Measurements from ENCODE around the gene MED23. TPM values are rescaled to one million over a fixed set of nuclear protein-coding genes. Genes with fewer than 3 reads are reported as not detected.

The MED23 gene
- total and polyA plus RNA-seq, 2 experiments from 2014 or later: 16.9 to 35.7 TPM

DNA sequence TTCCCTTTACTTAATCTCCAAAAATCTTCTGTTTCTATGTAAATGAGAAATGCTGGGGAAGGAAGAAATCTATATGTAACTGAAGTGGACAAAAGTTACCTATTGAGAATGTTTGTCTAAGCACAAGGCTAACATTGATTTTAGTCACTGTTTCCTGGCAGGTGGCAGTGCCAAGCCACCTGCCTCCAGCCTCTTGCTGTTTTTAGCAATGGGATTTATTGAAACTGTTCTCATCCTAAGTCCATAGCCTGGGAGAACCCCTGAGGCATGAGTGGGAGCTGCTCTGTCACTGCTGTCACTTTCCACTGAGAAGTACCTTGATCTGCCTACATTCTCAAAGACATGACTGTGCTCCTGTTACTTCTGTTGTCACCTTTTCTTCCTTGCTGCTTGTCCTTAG, 23.7 kb upstream of the MED23 start:
- no peak for DNase-seq
- Histone ChIP-seq H3K79me2 (ENCODE audit: insufficient read depth) (no peaks in the 10 kb centered on the region), H3K4me2 (ENCODE audit: unreplicated experiment) (no peak overlapping the region), H3F3A (ENCODE audit: insufficient read depth) (no peaks in the 10 kb centered on the region), H3K27me3 (replicated peaks; ENCODE audit: insufficient read depth) (no peaks in the 10 kb centered on the region), H3K4me3 (no peak overlapping the region), H3K36me3 (ENCODE audit: low read depth) (no peaks in the 10 kb centered on the region), H3K4me1 (ENCODE audit: insufficient read depth) (peaks cover 2% of the 10 kb centered on the region; the same call in 1 of the 2 replicates), H3K9ac (no peak overlapping the region), H3K9me3 (ENCODE audit: low read depth) (no peaks in the 10 kb centered on the region), H3K9me2 (ENCODE audit: insufficient read depth) (no peaks in the 10 kb centered on the region), H2AFZ (no peak overlapping the region), H3K27ac (no peak overlapping the region), H4K20me1 (ENCODE audit: insufficient read depth) (no peaks in the 10 kb centered on the region)
- TF ChIP-seq EZH2phosphoT487 (IDR thresholded peaks at IDR 0.05; ENCODE audit: insufficient read depth, low read depth) (no peak), EZH2 (IDR thresholded peaks at IDR 0.05; ENCODE audit: insufficient read depth, poor library complexity, severe bottlenecking) (no peak)
- in situ Hi-C loops (cut with MboI): no loop called here

DNA sequence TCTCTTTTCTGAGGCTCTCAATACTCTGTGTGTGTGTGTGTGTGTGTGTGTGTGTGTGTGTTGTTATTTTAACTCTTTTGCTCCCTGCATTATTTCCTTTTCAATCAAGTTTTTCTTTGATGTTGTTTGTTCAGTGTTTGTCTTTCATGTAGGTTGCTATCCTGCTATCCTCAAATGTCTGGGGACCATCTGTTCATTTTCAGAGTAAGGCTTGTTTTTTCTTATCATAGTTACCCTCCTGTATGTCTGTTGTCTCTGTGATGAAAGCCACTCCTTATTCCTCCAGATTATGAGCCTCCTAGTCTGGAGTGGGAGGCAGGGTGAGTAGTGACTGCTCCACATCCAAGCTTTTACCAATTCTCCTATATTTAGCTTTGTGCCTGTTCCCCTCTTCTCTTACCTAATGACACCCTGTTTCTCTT, 18.2 kb upstream of the MED23 start:
- no peaks in the 10 kb centered on the region for H3K79me2 ChIP-seq (ENCODE audit: insufficient read depth)
- no peaks in the 10 kb centered on the region for H4K20me1 ChIP-seq (ENCODE audit: insufficient read depth)
- H3K36me3 ChIP-seq (ENCODE audit: low read depth): no peaks in the 10 kb centered on the region
- in situ Hi-C loops (cut with MboI): no loop called here
- no peak overlapping the region for H3K4me3 ChIP-seq
- TF ChIP-seq EZH2phosphoT487 (IDR thresholded peaks at IDR 0.05; ENCODE audit: insufficient read depth, low read depth): no peak
- TF ChIP-seq EZH2 (IDR thresholded peaks at IDR 0.05; ENCODE audit: insufficient read depth, poor library complexity, severe bottlenecking): no peak
- no peaks in the 10 kb centered on the region for H3K9me3 ChIP-seq (ENCODE audit: low read depth)
- H3K4me1 ChIP-seq (ENCODE audit: insufficient read depth): no peaks in the 10 kb centered on the region
- no peaks in the 10 kb centered on the region for H3K27me3 ChIP-seq (replicated peaks; ENCODE audit: insufficient read depth)
- H3K9ac ChIP-seq: no peak overlapping the region
- no peaks in the 10 kb centered on the region for H3F3A ChIP-seq (ENCODE audit: insufficient read depth)
- no peaks in the 10 kb centered on the region for H3K9me2 ChIP-seq (ENCODE audit: insufficient read depth)
- H3K27ac ChIP-seq: no peak overlapping the region
- no peak overlapping the region for H2AFZ ChIP-seq
- no peak overlapping the region for H3K4me2 ChIP-seq (ENCODE audit: unreplicated experiment)
- no peak for DNase-seq

DNA sequence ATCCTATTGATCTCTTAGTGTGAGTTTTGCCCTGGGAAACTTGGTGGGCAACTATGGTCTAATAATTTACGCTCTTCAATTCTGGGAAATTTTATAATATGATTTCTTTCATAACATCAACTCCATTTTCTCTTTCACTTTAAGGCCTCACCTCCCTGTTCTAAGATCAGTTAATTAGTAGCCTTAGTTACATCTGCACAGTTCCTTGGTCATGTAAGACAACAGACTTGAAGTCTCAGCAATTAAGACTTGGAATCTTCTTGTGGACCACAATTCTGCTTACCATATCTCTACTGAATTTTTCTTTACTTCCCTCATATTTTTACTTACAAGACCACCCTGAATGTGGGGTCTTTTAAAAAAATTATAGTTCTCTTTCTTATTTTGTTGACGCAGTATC, 17.8 kb upstream of the MED23 start:
- WGBS, 2 experiments (ENCODE audit: low coverage in 1 of 2, low lambda C conversion rate in 2 of 2, missing lambda C conversion rate in 2 of 2): 87 to 94% methylated on average over 2 of the region's 2 CpGs
- Histone ChIP-seq H3K27me3 (replicated peaks; ENCODE audit: insufficient read depth) (no peaks in the 10 kb centered on the region), H3K36me3 (ENCODE audit: low read depth) (no peaks in the 10 kb centered on the region), H3K9me3 (ENCODE audit: low read depth) (no peaks in the 10 kb centered on the region), H3F3A (ENCODE audit: insufficient read depth) (no peaks in the 10 kb centered on the region), H4K20me1 (ENCODE audit: insufficient read depth) (no peaks in the 10 kb centered on the region), H2AFZ (no peak overlapping the region), H3K4me3 (no peak overlapping the region), H3K9ac (no peak overlapping the region), H3K9me2 (ENCODE audit: insufficient read depth) (no peaks in the 10 kb centered on the region), H3K4me1 (ENCODE audit: insufficient read depth) (no peaks in the 10 kb centered on the region), H3K79me2 (ENCODE audit: insufficient read depth) (no peaks in the 10 kb centered on the region), H3K27ac (no peak overlapping the region), H3K4me2 (ENCODE audit: unreplicated experiment) (no peak overlapping the region)
- in situ Hi-C loops (cut with MboI): no loop called here
- DNase-seq: no peak
- TF ChIP-seq EZH2phosphoT487 (IDR thresholded peaks at IDR 0.05; ENCODE audit: insufficient read depth, low read depth) (no peak), EZH2 (IDR thresholded peaks at IDR 0.05; ENCODE audit: insufficient read depth, poor library complexity, severe bottlenecking) (no peak)

DNA sequence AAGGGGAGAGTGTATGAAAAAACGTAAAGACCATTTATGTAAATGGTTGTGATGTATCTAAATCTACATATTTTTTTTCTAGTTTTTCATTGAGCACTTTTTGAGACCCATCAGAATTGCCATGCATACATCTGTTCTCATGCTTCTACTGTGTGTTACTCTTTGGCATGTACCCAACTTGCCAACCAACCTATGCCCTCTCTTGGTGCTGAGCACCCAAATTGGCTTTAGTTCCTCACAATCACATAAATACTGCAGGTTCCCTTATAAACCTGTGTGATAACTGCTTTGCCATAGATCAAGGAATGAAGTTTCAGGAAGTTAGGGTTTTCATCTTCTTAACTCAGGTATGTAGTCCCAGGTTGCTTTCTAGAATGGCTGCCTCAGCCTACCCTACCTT, 16.9 kb upstream of the MED23 start:
- Histone ChIP-seq H3K27ac (no peak overlapping the region), H2AFZ (no peak overlapping the region), H3K27me3 (replicated peaks; ENCODE audit: insufficient read depth) (no peaks in the 10 kb centered on the region), H3F3A (ENCODE audit: insufficient read depth) (no peaks in the 10 kb centered on the region), H3K4me2 (ENCODE audit: unreplicated experiment) (no peak overlapping the region), H3K4me3 (no peak overlapping the region), H3K36me3 (ENCODE audit: low read depth) (no peaks in the 10 kb centered on the region), H3K9ac (no peak overlapping the region), H3K9me3 (ENCODE audit: low read depth) (no peaks in the 10 kb centered on the region), H4K20me1 (ENCODE audit: insufficient read depth) (no peaks in the 10 kb centered on the region), H3K79me2 (ENCODE audit: insufficient read depth) (no peaks in the 10 kb centered on the region), H3K4me1 (ENCODE audit: insufficient read depth) (no peaks in the 10 kb centered on the region), H3K9me2 (ENCODE audit: insufficient read depth) (no peaks in the 10 kb centered on the region)
- no peak for TF ChIP-seq EZH2 (IDR thresholded peaks at IDR 0.05; ENCODE audit: insufficient read depth, poor library complexity, severe bottlenecking)
- no peak for TF ChIP-seq EZH2phosphoT487 (IDR thresholded peaks at IDR 0.05; ENCODE audit: insufficient read depth, low read depth)
- 60 to 63% methylated on average over 1 of the region's 1 CpG for WGBS, 2 experiments (ENCODE audit: low coverage in 1 of 2, low lambda C conversion rate in 2 of 2, missing lambda C conversion rate in 2 of 2)
- no peak for DNase-seq
- in situ Hi-C loops (cut with MboI): no loop called here

DNA sequence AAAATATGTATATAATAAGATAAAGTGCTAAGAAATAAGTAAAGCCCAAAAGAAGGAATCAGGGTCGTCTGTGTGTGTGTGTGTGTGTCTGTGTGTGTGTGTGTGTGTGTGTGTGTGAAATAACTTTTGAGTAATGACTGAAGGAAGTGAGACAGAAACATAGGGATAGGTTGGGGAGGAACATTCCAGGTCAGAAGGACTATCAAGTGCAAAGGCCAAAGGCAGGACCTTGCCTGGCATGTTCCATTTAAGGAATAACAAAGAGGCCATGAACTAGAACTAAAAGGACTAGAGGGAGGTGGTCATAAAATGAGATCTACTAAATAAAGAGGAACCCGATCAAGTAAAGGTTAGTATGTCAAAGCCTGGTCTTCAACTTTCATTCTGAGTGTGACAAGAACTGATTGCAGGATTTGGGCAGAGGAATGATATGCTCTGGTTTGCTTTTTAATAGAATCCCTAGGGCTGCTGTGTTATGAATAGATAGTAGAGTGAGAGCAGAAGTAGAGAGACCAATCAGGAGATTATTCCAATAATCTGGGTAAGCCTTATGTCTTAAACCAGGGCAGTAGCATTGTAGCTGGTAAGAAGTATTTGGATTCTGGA, 15.9 kb upstream of the MED23 start:
- no peaks in the 10 kb centered on the region for H3K9me2 ChIP-seq (ENCODE audit: insufficient read depth)
- H3K79me2 ChIP-seq (ENCODE audit: insufficient read depth): no peaks in the 10 kb centered on the region
- no peak overlapping the region for H2AFZ ChIP-seq
- WGBS, 2 experiments (ENCODE audit: low coverage in 1 of 2, low lambda C conversion rate in 2 of 2, missing lambda C conversion rate in 2 of 2): 44 to 51% methylated on average over 2 of the region's 2 CpGs
- no peaks in the 10 kb centered on the region for H3K36me3 ChIP-seq (ENCODE audit: low read depth)
- TF ChIP-seq EZH2 (IDR thresholded peaks at IDR 0.05; ENCODE audit: insufficient read depth, poor library complexity, severe bottlenecking) (no peak), EZH2phosphoT487 (IDR thresholded peaks at IDR 0.05; ENCODE audit: insufficient read depth, low read depth) (no peak)
- H3K4me1 ChIP-seq (ENCODE audit: insufficient read depth): no peaks in the 10 kb centered on the region
- no peaks in the 10 kb centered on the region for H3K9me3 ChIP-seq (ENCODE audit: low read depth)
- H3K4me2 ChIP-seq (ENCODE audit: unreplicated experiment): no peak overlapping the region
- H3K27ac ChIP-seq: no peak overlapping the region
- H3K27me3 ChIP-seq (replicated peaks; ENCODE audit: insufficient read depth): no peaks in the 10 kb centered on the region
- DNase-seq: no peak
- H4K20me1 ChIP-seq (ENCODE audit: insufficient read depth): no peaks in the 10 kb centered on the region
- in situ Hi-C loops (cut with MboI): no loop called here
- H3K4me3 ChIP-seq: no peak overlapping the region
- no peak overlapping the region for H3K9ac ChIP-seq
- H3F3A ChIP-seq (ENCODE audit: insufficient read depth): no peaks in the 10 kb centered on the region
